HG03571 (cell line): ENCODE measurements around the gene ANTXR2.

Experiments
- ATAC-seq: cut with Tn5 transposase; IDR thresholded peaks from one replicate; pipeline ENCODE4 v1.9.1; 2021; ENCODE audit not compliant: unreplicated experiment

The ANTXR2 gene

DNA sequence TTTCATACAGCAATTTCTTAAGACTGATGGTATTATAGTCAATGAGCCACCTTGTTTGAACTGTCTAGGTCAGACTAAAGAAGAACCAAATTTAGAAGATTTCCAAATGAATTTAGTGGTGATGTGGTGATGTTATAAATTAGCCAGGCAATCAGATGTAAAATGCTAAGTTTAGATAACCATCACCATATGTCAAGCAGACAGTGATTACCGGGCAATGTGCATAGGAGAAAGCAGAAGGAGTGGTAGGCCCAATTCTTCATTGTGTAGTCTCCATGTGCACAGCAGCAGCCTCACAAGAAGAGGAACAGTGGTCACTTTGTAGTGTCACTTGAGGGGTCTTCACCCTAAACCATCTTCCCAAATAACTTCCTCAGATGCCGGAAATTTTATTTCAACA lies 198.8 kb downstream of the ANTXR2 start:
- no peak for ATAC-seq

DNA sequence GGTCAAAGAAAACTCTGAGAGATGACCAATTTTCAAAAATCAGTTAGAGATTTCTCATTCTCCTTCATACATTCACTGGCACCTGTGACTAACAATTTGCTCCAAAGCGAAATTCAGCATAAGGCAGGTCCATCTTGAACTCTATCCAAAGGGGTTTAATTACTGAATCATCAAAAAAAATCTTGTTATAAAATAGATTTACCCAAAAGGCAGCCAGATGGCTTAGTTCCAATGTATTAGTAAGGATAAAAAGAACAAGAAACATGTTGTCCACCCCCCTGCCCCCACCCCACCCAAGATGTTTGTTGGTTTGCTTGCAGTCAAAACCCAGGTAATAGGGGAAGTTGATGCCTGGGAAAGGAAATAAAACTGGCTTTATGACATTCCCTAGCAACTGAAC lies 200.3 kb downstream of the ANTXR2 start:
- no peak for ATAC-seq

DNA sequence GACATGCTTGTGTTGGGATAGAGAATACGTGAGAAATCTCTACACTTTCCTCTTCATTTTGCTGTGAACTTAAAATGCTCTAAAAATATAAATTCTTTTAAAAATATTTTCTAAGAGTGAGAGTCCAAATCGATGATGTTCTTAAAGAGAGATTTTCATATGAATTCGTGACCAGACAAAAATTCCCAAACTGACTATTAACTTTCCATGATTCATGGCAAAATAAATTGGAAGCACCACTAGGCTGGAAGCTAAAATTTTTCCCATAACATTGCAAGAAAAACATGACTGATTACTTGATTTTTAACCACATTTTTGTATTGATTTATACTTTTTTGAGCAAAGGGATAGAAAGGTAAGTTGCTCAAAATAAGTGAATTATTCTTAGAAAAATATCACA lies 201.1 kb downstream of the ANTXR2 start:
- no peak for ATAC-seq

DNA sequence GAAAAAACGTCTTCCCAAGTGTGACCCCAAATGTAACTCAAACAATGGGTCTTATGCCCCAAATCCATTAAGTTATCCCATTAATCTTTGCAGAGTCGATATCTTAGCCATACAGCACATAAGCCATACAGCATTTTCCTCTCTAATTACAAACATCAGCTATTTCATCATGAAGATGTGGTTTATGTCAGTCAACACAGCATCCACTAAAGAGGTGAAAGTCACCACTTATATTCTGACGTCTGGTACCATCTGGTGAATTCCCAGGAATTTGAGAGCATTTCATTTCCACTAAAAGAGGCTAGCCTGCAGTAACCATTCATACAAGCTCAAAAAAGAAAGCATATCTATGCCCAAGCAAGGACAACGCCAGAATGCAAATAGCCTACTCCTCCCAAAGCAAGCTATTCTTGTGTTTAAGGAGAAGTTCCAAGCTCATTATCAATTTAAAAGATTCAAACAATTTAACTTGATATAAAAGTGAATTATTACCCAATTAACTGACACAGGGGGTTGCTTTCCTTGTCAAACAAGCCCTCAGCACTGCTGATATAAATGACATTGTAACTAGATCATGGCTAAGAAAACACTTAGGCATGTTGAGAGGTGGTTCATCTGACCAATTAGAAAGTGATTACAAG lies 203.3 kb downstream of the ANTXR2 start:
- no peak for ATAC-seq

DNA sequence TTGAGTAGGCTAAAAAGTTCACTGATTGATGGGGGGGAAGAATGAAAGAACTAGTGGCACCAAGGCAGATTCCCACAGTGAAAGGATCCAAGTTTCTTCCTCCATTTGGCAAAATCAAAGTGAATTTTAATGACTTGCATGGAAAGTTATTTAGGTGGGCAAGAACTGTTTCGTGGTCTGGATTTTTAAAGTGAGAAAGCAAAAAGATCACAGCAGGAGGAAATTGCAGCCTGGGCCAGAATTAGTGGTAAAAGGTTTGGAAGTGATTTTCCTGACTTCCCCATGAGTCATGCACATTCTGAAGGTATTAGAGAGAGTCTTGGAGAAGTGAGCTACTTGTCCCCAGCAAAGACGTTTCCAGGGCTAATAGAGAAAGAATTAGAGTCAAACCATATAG lies 207.8 kb downstream of the ANTXR2 start:
- no peak for ATAC-seq

DNA sequence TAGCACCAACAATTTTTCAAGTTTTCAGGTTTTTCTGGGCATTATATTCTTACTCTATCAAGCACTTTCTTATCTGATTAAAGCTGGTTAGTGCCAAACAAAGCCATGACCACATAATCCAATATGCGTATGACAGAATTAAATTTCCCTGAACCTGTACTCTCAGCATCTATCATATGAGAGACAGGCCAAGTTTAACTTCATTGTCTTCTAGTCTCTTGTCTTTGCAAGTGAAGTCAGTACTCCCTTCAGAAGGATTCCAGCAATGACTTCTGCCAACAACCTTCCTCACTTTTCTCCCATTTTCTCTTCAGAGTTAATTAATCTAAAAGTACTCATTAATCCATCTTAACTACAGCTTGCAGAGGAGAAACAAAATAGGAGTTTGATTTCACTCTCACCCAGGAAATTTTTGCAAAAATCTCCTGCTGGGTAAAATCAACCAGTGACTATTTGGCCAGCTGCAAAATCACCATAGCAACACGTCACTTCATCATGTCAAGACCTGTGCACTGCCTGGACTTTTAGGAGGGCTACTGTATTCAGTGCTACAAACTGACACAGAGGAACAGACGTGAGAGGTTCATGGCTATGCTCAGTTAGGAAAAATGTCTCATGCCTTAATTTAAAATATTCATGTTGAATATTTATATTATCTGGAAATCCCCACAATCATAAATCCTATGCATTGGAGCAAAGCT lies 208.4 kb downstream of the ANTXR2 start:
- ATAC-seq, result no peak

DNA sequence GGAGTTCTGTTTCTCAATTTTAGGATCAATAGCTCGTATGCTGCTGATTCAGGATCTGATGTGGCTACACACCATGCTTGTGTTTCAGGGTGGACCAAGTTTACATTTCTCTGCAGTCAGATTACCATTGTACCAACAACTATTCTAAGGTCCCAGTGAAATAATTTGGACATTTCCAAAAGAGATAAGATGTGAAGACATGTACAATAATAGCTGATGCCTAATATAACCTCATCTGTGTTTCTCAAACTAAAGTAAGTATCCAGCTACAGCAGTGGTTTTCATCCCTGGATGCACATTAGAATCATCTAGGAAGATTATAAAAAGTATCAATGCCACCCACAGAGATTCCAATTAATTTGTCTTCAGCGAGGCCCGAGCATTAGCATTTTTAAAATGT lies 209.7 kb downstream of the ANTXR2 start:
- ATAC-seq, result no peak

DNA sequence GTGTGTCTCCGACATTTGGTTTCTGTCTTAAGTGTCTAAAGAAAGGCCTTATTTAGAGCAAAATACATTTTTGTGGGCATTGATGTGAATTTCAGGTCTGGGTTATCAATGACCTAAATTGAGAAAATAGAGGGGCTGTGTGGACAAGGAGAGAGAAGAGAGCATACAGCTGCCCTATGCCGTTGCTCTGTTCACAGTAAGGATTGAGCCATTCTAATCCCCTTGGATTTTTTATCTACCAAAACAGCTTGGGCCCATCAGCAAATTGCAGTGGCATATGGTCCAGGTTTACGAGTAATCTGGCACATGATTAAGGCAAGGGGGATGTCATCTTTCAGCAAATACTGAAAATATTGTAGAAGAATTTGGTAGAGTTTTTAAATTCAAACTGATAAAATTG lies 210.2 kb downstream of the ANTXR2 start:
- ATAC-seq, result no peak

DNA sequence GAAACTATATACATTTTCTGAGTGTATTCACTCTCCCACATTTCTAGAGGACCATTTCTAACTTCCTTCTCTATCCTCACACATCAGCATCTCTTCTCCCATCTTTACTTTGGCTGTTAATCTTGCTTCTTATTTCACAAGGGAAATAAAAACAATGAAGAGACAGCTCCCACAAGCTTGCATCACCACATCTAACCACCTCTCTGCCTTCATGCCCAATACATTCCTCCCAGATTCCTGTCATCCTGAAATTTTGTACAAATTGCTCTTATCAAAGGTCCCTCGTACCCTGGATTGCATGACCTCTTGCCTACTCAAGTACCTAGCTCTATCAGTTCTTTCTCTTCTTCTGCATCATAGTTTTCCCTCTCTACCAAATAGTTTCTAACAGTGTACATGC lies 215.2 kb downstream of the ANTXR2 start:
- no peak for ATAC-seq

DNA sequence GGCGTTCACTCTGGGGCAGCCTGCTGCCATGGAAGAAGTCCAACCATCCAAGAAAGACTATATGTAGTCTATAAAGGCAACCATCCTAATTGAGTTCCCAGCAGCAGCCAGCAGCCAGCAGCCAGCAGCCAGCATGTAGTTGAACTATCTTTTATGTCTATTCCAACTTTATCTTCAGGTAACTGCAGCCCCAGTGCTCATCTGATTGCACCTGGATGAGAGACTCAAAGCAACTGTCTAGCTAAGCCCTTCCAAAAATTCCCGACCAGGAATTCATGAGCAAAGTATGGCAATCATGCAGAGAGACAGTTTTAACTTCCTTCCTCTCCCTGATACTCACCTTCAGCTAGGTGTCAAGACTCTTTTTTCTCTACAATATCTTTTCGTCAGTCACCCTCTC lies 216.8 kb downstream of the ANTXR2 start:
- no peak for ATAC-seq

DNA sequence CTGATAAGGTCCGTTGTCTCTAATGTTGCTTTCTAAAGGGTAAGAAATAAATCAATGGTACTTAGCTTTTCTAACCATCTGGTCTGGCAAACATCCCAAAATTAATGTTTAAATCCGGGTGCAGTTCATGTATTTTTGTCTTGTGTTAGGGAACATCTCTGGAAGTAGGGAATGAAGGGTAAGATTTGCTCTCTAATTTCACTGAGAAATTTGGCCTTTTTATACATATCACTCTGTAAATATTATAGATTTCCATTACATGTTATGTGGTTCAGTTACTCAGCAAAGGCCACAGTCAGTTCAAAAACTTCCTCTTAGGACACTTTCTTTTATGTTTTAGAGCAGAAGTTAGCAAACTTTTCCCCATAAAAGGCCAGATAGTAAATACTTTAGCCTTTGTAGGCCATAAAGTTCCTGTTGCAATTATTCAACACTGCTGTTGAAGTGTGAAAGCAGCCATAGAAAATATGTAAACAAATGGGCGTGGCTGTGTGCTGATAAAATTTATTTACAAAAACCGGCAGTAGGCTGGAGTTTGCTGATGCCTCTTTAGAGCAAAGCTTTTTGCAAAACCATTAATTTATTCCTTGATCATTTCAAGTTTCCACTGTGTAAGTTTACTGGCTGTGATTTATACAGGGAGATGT lies 218.1 kb downstream of the ANTXR2 start:
- ATAC-seq, result no peak

DNA sequence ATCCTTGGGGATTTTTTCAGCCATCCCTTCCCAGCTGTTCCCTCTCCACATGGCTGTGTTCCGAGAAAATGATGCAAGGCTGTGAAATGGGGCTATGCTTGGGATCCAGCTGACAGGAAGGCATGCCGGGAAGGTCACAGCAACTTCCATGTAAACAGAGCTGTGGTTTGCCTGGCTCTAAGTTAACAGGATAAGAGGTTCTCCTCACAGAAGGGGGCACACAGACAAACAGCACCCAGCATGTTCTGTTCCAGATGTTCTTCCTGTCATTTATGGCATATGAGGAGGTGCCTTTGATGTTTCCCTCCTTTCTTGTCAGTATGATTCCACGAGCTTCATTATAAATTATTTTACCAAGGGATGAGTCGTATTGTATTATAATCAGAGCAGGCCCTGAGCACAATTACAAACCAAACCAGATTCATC lies 220.7 kb downstream of the ANTXR2 start:
- no peak for ATAC-seq

DNA sequence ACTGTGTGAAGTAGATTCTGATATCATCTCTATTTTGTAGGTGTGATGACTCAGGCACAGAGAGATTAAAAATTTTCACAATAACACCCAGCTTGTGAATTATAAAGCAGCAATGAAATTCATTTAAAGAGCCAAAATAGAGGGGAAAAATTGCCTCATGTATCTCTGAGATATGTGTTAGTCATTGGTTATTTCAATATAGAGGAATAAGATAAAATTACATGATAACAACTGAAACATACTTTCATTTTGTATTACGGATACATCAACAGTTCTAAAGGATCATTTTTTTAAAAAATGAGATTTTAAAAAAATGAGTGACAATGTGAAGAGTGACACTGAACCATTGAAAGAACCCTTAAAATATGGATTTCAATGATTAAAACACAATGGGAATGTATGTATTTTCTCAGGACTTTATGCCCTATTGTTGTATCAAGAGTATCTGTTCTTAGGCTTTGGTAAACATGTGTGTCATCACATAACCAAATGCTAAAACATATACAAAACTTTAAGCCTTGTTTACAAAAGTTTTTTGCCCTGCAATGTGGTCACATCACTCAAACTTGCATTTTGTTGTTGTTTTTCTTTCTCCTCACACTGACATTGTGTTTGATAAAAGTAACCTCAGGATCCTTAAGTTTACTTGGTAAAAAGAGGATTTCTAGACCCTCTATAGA lies 221.3 kb downstream of the ANTXR2 start:
- no peak for ATAC-seq
